A549 (cell line): ENCODE data around the gene METTL9.

Experiments used
- CHD2 ChIP-seq: fragments of 150-350 bp; IDR thresholded peaks from 2 replicates; pipeline ENCODE4 v1.6.1; 2014; ENCODE audit warnings: low read length; ENCODE audit not compliant: partially characterized antibody
- CTCF ChIP-seq: fragments of >200 bp; sonication (Bioruptor Twin); formaldehyde crosslinking; IDR thresholded peaks from 3 replicates; pipeline ENCODE4 v1.5.1; 2016
- SMC3 ChIP-seq: fragments of >200 bp; sonication (Bioruptor Twin); formaldehyde crosslinking; IDR thresholded peaks from 3 replicates; pipeline ENCODE4 v1.6.1; 2018; ENCODE audit warnings: inconsistent platforms

- TF ChIP-seq SMC3 (no peak), CTCF (no peak), CHD2 (no peak)
Measured at GRCh38 chr16:21590287-21590686, 9.1 kb upstream of the METTL9 start.
